ENCODE measurements around the gene SLC3A2.
A peak's percentile ranks its signal among the peaks of the same experiment; 100 is the strongest.
"Not testable (repeated sequence)": the region's sequence is repeated elsewhere in the genome, so short reads cannot be mapped to it uniquely, and the experiment has no call there.

SLC3A2 gene

DNA sequence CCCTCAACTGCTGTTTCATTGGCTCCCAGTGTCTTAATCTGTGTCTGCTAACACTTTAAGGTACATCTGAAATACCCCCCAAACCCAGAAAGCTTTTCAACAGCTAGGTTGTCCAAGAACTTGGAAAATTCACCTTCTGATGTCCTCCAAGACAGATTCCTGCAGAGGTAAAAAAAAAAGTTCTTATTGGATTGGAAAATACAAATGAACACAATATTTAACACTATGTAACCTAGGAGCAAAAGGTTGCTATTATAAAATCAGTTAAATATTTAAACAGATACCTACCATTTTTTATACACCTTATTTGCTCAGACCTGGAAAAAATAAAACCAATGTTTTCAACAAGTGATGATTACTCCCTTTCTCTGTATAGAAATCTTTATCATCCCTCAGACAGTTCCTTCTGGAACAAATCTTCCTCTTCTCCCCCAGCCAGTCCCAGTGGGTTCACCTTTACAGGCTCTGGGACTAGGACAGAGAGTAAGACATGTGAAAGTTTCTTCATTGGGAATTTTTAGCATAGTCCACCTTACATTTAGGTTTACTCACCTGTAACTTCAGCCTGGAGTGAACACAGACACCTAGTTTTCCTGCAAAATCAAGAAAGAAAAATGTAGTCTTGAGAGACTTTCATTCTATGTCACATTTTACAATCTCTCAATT lies 28.0 kb upstream of the SLC3A2 start:
- no peak for DNase-seq

DNA sequence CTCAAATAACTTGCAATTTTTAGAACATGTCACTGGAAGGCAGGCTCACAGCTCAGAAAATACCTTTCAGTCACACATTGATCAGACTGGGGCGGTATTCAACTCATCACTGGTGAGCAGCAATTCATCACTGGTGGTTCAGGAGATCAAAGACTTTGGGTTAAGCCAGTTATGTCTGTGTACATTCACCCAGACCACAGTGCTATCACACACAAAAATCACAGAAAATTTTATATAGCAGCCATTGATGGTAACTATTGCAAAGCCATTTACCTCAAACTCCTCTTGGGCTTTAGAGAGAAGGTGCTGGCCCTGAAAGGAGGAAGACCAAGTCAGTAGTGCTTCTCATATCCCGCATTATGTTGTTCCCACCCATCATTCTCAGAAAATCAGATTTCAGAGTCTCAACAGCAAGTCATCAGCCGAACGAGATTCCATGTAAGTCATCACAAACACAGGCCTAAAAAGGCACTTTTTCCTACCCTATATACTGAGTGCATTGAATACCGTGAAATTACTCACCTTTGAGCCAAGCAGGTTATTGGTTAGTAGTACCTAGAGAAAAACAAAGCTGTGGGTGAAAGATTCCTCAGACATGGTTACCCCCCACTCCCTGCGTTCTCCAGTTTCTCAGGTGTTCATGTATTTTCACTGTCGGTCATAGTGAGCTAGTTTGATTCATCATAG lies 27.3 kb upstream of the SLC3A2 start:
- DNase-seq = no peak

DNA sequence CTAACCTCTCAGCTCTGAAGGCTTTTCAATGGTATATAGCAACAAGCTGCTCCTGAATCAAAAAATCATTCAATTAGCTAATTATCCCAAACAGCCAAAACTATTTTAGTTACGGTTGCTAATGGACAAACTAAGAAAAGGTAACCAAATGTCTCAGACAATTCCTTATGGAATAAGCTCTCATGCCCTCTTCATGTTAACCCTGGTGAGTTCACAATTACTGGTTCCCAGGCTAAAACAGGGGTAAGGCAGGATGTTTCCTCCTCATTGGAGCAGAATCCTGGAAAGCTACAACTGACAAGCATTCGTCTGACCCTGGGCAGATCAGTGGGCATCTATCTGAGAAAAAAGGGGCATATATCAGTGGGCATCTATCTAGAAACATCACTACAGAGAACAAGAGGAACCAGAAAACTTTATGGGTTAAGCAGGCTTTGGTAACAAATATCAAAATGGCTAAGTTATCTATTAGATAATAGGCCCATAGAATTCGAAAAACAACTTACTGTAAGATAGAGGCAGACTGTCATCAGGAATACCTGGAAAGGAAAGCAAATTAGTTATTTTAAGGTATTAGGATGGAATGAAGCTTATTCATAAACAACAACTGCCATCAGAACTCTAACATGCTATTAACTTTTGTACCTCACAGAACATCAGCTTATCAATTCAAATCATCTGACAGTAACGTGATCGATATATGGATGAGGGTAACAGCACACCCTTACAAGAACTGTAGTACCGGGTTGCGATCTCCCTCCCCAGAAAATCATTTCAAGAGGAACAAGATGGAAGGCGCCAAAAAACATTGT lies 26.5 kb upstream of the SLC3A2 start:
- no peak for DNase-seq

DNA sequence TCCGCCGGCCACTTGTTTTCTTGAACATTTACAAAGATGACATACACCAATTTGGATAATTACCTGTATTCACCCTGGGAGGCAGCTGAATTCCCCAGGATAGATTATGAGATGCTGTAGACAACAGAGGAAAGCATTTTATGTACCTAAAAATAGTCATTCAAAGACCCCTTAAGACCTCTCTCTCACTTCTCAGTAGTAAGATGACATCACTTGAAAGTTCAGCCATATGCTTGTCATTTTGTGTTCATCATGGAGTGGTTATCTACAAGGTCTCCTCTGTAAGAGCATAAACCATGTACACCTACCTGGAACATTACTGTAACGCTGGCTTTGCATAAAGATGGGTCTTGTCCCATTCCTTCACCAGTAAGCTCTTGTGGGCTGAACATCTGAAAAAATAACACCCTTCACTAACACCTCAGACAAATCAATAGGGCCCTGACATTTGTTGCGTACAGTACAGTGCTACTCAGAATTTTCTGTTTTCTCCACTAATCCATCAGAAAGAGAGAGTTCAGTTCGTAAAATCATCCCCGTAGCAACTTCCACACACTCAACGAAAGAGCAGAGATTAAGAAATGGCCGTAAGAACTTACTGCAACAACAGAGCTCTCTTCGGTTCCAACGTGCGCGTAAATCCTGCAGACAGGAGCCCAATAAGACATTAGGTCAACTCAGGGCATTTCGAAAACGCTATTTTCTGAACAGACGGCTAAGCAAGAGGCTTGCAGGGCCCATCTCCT lies 25.7 kb upstream of the SLC3A2 start:
- DNase-seq = no peak

DNA sequence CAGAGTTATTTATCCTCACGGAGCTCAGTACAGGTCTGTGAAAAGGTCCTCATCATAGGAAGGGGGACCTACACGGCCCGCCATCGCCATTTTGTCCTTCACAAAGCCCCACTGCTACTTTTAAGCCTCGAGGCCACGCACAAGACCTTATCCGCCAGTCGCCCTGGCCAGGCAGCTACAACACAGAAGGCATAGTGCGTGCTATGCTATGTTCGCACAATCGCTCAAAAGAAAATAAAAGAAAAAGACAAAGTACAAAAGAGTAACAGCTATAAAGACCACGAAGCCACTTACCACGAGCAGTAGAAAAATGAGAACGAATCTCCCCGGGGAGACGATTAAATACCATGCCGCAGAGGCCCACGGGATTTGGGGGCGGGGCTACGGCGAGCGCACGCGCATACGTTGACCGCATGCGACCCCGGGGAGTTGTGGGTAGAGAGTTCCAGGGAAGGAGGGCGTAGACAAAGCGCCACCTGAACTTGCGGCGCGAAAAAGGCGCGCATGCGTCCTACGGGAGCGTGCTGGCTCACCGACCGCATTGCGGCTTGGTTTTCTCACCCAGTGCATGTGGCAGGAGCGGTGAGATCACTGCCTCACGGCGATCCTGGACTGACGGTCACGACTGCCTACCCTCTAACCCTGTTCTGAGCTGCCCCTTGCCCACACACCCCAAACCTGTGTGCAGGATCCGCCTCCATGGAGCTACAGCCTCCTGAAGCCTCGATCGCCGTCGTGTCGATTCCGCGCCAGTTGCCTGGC lies 24.9 kb upstream of the SLC3A2 start:
- DNase-seq = peak; percentile 94

DNA sequence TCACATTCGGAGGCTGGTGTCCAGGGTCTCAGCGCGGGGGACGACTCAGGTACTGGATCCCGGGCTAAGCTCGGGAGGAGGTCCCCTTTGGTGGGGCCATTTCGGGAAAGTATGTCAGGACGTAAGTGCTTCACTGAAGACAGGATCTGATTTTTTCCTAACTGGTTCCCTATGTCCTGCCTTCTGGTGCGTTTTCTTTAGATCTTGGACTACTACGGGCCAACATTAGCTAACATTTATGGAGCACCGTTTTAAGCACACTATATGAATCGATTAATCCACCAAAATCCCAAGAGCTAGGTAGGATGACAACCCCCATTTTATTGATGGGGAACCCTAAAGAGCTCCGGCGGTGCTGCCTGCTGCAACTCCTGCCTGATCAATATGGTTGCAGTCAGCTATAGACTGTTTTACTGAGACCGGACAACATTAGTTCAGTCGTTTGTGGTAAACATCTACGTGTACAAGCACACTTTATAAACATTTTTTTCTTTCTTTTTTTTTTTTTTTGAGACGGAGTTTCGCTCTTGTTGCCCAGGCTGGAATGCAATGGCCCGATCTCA lies 24.3 kb upstream of the SLC3A2 start:
- no peak for DNase-seq

DNA sequence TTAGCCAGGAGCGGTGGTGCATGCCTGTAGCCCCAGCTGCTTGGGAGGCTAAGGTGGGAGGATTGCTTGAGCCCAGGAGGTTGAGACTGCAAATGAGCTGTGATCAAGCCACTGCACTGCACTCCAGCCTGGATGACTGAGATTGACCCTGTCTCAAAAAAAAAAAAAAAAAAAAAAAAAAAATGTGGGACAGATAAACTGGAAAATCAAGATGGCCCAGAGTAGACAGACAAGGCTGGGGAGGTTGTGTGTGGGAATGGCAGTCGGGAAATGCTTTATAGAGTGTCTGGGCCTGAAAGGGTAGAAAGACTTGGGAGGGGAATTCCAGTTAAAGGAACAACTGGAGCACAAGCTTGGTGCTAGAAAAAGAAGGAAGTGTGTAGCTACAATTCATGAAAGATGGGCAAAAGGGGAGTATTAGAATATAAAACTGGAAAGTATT lies 23.1 kb upstream of the SLC3A2 start:
- DNase-seq = no peak

DNA sequence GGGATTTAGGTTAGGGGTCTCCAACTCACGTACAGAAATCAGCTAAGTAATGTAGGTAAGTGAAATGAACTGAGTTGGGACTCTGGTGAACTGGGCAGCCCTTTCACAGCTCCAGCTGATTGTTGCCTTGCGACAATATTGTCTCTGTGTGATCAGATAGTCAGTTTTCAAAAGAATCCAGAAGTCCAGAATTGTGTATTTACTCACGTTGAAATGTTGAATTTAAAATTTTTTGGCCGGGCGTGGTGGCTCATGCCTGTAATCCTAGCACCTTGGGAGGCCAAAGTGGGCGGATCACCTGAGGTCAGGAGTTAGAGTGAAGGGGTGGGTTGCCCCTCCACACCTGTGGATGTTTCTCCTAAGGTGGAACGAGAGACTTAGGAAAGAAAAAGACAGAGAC lies 22.5 kb upstream of the SLC3A2 start:
- no peak for DNase-seq

DNA sequence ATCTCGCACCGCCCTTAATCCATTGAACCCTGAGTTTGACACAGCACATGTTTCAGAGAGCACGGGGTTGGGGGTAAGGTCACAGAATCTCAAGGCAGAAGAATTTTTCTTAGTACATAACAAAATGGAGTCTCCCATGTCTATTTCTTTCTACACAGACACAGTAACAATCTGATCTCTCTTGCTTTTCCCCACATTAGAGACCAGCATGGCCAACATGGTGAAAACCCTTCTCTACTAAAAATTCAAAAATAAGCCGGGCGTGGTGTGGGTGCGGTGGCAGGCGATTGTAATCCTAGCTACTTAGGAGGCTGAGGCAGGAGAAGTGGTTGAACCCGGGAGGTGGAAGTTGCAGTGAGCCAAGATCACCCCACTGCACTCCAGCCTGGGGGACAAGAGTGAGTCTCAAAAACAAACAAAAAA lies 21.4 kb upstream of the SLC3A2 start:
- not testable (repeated sequence) for DNase-seq

DNA sequence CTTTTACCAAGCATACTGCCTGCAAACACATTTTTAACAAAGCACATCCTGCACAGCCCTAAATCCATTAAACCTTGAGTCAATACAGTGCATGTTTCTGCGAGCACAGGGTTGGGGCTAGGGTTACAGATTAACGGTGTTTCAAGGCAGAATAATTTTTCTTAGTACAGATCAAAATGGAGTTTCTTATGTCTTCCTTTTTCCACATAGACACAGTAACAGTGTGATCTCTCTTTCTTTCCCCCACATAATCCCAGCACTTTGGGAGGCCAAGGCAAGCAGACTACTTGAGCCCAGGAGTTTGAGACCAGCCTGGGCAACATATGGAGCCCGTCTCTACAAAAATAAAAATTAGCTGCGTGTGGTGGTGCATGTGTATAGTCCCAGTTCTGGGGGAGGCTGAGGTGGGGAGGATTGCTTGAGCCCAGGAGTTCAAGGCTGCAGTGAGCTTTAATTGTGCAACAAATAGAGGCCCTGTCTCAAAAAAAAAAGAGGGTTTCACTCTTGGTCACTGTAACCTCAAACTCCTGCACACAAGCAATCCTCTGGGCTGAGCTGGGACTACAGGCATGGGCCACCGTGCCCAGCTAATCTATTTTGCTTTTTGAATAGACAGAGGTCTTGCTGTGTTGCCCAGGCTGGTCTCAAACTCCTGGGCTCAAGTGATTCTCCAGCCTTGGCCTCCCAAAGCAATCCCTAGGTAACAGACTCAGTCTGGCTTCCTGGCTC lies 19.7 kb upstream of the SLC3A2 start:
- DNase-seq = no peak

DNA sequence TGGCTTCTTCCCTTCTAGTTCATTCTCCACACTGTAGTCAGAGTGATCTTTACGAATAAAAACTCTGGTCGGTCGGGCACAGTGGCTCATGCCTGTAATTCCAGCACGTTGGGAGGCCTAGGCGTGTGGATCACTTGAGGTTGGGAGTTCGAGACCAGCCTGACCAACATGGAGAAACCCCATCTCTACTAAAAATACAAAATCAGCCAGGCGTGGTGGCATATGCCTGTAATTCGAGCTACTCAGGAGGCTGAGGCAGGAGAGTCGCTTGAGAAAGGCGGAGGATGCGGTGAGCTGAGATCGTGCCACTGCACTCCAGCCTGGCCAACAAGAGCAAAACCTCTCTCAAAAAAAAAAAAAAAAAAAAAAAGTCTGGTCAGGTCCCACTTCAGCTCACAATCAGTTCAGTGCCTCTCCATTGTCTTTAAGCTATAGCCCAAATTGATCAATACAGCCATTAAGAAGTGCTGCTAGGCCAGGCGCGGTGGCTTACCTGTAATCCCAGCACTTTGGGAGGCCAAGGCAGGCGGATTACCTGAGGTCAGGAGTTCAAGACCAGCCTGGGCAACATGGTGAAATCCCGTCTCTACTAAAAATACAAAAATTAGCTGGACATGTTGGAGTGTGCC lies 19.0 kb upstream of the SLC3A2 start:
- not testable (repeated sequence) for DNase-seq

DNA sequence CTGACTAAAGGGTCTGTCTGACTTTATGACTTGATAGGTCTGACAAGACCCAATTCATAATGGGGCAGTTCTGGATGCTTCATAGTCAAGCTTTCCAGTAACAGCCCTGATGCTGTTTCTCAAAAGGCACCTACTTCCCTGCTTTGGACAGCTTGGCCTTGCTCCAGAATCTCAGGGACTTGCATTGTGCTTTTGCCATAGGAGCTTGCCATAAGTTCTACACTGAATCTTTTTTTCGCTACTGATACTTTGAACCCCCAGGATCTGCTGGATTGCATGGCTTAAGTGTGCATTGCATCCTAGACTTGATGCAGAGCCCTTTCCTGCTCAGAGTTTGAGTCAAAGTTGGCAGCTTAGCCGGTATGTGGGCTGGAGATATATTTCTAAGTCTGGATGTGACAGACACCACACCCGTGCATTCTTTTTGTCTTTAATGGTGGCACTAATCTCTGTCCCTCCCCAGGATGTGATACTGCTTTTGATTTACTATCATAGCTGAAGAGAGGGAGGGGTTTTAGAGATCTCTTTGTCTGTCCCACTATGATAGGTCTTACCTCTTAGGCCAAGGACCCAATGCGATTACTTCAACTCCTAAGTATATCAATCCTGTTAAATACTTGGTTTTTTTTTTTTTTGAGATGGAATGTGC lies 16.9 kb upstream of the SLC3A2 start:
- DNase-seq = no peak

DNA sequence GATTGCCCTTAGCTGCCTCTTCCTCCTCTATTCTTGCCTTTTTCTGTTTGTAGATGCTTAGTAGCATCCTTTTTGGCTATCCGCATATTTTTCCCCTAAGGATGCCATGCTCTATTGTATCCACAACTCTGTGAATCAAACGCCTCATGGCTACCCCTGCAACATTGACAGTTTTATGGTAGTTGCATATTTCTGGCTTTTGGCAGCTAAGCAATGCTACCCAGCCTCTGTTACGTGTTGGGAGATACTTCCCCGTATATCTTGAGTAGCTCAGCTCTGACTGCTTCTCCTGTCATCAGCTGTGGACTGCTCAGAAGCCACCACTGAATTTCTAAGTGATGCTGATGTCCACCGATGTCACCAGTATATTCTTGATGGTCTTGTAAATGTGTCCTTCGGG lies 15.1 kb upstream of the SLC3A2 start:
- no peak for DNase-seq

DNA sequence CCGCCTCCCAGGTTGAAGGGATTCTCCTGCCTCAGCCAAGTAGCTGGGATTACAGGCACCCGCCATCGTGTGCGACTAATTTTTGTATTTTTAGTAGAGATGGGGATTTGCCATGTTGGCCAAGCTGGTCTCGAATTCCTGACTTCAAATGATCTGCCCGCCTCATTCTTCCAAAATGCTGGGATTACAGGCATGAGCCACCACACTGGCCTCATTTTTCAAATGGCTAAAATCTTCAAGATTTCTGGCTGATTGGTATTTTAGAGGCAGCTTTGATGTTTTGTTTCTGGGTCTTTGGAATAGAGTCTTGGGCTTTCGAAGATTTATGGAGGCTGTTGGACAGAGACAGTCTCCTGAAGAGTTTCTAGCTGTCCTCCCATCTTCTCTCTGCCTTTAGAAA lies 5.8 kb upstream of the SLC3A2 start:
- no peak for DNase-seq

DNA sequence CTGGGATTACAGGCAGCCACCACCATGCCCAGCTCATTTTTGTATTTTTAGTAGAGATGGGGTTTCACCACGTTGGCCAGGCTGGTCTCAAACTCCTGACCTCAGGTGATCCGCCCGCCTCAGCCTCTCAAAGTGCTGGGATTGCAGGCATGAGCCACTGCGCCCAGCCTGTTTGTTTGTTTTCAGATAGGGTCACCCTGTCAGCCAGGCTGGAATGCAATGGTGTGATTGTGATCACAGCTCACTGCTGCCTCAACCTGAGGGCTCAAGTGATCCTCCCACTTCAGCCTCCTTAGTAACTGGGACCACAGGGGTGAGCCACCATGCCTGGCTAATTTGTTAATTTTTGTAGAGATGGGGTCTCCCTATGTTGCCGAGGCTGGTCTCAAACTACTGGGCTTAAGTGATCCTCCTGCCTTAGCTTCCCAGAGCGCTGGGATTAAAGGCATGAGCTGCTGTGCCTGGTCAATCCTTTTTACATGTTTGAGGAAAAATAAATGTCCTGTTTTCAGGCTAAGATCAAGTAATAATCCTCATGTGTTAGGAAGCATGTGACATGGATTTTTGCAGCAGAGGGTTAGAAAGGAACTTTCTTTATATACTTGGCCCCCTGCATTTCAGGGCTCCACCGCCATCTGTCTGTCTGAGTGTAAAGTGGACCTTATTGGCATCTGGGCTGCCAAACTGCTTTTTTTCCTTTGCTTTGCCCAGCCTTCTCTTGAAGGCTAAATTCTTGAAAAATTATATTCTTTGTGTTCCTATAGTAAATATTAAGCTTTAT lies 4.8 kb upstream of the SLC3A2 start:
- DNase-seq = no peak

DNA sequence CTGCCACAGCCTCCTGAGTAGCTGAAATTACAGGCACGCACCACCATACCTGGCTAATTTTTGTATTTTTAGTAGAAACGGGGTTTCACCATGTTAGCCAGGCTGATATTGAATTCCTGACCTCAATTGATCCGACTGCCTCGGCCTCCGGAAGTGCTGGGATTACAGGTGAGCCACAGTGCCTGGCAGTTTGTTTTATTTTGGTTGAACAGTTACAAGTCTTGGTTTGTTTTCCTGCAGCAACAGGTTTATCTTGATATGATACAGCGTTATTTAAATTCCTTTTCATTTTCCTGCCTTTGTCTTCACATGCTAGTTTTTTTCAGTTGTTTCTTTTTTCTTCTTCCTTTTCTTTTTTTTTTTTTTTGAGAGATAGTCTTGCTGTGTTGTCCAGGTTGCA lies 4.0 kb upstream of the SLC3A2 start:
- DNase-seq = no peak

DNA sequence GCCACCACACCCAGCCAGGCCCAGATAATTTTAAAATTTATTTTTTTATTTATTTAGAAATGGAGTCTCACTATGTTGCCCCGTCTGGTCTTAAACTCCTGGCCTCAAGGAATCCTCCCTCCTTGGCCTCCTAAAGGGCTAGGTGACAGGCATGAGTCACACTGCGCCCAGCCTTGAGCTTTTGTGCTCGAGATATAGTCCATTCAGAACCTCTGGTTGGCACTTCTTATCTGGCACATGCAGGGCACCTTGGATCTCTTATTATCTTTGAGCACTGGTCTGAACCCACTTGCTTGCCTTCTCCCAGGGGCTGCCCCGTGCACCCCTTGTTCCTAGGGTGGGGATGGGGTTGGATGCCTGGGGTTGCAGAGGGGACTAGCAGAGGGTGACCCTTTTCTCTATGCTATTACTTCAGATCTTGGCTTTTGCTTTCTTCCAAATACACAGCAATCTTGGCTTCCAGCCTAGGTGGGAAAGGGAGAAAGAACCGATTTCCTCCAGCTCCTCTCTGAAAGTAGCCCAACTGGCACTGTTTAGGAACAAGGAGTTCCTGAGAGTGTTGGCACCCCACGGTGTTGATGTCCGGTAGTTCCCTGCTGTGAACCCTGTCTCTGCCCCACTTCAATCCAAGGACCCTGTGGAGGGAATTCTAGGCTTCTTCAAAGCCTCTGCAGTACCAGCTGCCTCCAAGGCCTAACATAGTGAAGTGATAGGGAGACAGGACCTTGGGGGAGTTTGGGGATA lies 1.3 kb upstream of the SLC3A2 start:
- no peak for DNase-seq

DNA sequence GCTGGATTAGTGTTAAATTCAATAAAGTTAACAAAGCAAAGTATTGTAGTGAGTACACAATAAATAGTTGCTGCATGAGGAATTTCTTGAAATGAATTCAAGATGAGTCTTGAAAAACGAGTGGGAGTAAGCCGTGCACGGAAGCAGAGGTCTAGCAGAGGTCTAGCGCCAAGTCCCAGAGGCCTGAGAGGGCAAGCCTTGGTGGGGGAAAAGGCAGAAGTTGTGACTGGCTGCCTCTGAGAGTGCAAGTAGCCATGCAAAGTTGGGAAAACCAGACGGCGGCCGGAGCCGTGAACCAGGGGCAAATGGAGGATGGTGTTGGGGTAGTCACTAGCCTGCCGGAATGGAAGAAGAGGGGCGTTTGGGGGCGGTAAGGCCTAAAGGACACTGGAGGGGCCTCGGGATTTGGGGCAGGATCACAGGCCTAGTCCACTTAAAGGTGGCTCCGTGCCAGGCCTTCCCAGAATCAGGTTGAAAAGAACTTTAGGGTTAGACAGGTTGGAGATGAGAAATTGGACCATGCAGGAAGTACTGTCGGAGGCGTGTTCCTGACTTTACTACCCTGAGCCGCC lies 379 bp upstream of the SLC3A2 start:
- no peak for DNase-seq

All from NCI-H1417 treated with DMSO at 0.1 percent for 48 hours (cell line).